Duodenal mucosa (tissue), 2 donors: Measurements from ENCODE around the gene DISP2.

Experiments
- H3K27ac ChIP-seq: one replicate; pipeline ENCODE4 v1.7.0; 2013; ENCODE audit warnings: low read depth, low read length
- H3K27me3 ChIP-seq, 2 donors: one replicate each; pipeline ENCODE4 v1.7.0; 2013; ENCODE audit warnings: low read length in 2 of 2, control low read depth in 1 of 2; ENCODE audit not compliant: insufficient read depth in 2 of 2, control insufficient read depth in 1 of 2
- H3K36me3 ChIP-seq, 2 donors: one replicate each; pipeline ENCODE4 v1.7.0; 2013; ENCODE audit warnings: low read length in 2 of 2, control low read depth in 1 of 2; ENCODE audit not compliant: insufficient read depth in 2 of 2, control insufficient read depth in 1 of 2
- H3K4me1 ChIP-seq, 2 donors: one replicate each; pipeline ENCODE4 v1.7.0; 2013; ENCODE audit warnings: low read length in 2 of 2, control low read depth in 1 of 2; ENCODE audit not compliant: insufficient read depth in 2 of 2, control insufficient read depth in 1 of 2
- H3K4me3 ChIP-seq, 2 donors: one replicate each; pipeline ENCODE4 v1.7.0; 2013; ENCODE audit warnings: low read length in 2 of 2, low read depth in 1 of 2
- H3K9ac ChIP-seq, 2 donors: one replicate each; pipeline ENCODE4 v1.7.0; 2013; ENCODE audit warnings: low read length in 2 of 2, low read depth in 1 of 2
- H3K9me3 ChIP-seq, 2 donors: one replicate each; pipeline ENCODE4 v1.7.0; 2013; ENCODE audit warnings: low read length in 2 of 2, control low read depth in 1 of 2; ENCODE audit not compliant: control insufficient read depth in 1 of 2

DISP2 gene

DNA sequence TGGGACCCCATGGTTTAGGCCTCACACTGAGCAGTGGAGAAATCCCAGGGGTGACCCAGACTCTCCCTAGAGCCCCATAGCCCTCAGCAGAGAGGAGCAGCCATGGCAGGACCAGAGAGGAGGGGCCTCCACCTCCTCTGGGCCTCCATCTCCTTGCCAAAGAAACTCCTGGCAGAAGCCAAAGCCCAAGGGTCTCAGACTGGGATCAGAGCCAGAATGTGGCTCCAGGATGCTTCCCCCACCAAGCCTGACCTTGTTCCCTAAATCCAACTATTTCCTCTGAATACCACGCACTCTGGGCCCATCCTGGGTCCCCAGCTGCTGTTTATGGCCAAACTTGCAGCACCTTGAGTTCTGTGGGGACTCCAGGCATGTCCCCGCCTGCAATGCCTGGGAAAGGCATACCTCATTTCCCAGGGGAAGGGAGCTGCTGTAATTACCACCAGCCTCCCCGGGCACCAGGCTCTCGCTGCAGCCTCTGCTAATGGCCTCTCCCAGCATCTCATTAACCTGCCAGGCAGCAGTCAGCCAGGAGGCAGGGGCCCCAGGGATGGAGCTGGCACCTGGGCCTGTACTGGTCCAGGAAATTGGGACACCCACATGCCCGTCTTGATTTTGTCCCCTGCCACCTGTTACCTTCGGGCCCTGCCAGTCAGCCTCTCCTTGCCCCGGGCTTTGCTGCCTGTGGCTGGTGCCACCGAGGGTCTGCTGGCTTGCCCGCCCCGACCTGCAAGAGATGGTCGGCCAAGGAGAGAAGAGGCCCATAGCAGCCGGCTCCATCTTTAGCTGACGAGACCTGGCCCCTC lies 21.9 kb upstream of the DISP2 start:
- Histone ChIP-seq H3K27me3 (no peaks in the 10 kb centered on the region), H3K36me3 (no peaks in the 10 kb centered on the region), H3K27ac (no peak overlapping the region), H3K4me1 (peaks cover 56 to 60% of the 10 kb centered on the region in 2 donors), H3K4me3 (no peak overlapping the region), H3K9ac (no peak overlapping the region), H3K9me3 (no peaks in the 10 kb centered on the region)

DNA sequence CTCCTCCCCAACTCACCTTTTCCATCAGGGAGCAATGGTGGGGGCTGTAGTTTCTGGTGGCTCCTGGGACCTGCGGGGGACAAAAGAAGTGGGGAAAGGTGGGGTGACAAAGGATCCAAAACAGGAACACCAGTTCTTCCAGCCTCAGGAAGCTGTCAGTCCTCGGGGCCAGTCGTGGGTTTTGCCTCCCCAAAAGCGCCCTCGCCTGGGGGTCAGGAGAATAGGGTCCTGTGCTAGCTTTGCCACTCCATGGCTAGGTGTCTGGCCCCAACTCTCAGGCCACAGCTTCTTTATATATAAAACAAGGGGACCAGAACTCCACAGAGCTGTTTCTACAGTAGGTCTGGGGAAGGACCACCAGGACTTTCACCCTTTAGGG lies 21.3 kb upstream of the DISP2 start:
- no peak overlapping the region for H3K9ac ChIP-seq
- H3K4me1 ChIP-seq: peaks cover 59 to 66% of the 10 kb centered on the region in 2 donors
- no peak overlapping the region for H3K4me3 ChIP-seq
- H3K27ac ChIP-seq: no peak overlapping the region
- no peaks in the 10 kb centered on the region for H3K27me3 ChIP-seq
- no peaks in the 10 kb centered on the region for H3K36me3 ChIP-seq
- no peaks in the 10 kb centered on the region for H3K9me3 ChIP-seq

DNA sequence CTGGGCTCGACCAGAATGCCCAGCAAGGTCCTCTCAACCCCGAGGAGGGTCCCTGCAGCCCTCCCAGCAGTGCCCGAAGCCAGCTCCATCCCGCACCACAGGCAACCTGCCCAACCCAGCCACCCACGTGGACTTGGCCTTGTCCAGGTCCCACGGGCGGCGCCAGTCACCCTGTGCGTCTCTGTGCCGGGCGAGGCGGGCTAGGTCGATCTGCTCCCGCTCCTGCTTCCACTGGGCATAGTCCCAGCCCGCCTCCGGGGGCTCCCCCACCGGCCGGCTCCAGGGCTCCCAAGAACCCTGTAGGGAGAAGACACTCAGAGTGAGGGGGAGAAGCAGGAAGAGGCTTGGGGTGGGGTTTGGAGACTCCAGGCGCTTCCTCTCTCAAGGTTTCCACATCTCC lies 20.4 kb upstream of the DISP2 start:
- Histone ChIP-seq H3K36me3 (no peaks in the 10 kb centered on the region), H3K27me3 (no peaks in the 10 kb centered on the region), H3K4me1 (peaks cover 62 to 66% of the 10 kb centered on the region in 2 donors), H3K4me3 (no peak overlapping the region), H3K9me3 (no peaks in the 10 kb centered on the region), H3K27ac (no peak overlapping the region), H3K9ac (peak overlapping the region; percentile 18 to 29)

DNA sequence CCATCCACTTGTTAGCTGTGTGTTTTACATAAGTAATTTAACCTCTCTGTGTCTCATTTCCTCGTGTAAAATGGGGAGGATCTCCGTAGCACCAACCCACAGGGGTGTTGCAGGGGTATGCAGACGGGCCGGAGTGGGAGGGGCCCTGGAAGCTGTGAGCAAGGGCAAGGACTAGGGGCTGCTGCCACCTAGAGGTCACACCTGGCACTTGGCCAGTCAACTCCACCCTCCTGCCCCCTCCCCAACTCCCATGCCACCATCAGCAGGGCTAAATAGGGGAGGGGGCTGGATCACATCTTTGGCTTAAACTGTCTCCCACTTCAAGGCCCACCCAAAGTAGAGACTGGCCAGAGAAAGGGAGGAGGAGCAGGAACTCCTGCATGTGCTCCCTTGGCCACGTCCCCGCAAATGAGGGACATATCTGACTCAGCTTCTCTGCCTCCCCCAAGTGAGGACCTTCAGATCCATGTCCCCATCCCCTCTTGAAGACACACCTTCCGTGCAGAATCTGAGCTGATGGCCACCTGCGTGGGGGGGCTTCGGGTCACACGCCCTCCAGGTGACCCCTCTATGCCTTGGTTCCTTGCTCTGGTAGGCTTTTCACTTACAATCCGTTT lies 19.9 kb upstream of the DISP2 start:
- H3K27ac ChIP-seq: no peak overlapping the region
- no peak overlapping the region for H3K4me3 ChIP-seq
- peak overlapping the region; percentile 18 to 29 for H3K9ac ChIP-seq
- no peaks in the 10 kb centered on the region for H3K9me3 ChIP-seq
- H3K36me3 ChIP-seq: no peaks in the 10 kb centered on the region
- peaks cover 68 to 69% of the 10 kb centered on the region in 2 donors for H3K4me1 ChIP-seq
- H3K27me3 ChIP-seq: no peaks in the 10 kb centered on the region

DNA sequence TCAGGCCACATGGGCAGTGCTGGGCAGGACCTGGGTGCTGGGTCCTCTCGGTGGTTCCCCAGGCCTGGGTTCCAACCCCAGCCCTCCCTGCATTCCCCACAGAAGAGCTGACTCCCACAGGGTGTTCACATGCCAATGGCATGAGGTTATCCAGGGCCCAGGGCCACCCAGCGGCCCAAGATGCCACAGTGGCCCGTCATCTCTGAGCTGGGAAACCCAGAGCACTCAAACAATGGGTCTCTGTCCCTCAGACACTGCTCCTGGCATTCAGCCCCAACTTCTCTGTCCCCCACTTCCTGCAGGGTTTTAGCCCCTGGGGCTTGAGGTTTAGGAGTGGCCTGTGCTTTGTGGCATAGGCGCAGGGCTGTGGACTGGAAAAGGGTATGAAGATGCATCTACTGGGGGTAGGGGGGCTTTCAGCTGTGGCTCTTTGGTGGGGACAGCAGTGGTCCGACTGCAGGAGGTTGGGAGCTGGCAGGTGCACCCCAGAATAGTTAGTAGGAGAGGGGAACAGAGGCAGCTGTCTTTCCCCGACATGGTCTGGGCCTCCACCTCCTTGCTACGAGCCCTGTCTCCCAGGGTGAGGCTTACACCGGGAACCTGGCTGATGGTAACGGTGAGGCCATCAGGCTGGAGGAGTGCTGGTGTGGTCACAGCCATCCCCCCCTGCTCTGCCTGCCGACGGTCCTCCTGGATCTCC lies 18.9 kb upstream of the DISP2 start:
- Histone ChIP-seq H3K4me1 (peaks cover 64% of the 10 kb centered on the region in 2 donors), H3K9me3 (no peaks in the 10 kb centered on the region), H3K36me3 (no peaks in the 10 kb centered on the region), H3K4me3 (peak overlapping the region in 1 of 2 donors; percentile 0), H3K27me3 (no peaks in the 10 kb centered on the region), H3K9ac (peak overlapping the region; percentile 58 to 79), H3K27ac (peak overlapping the region; percentile 5)

DNA sequence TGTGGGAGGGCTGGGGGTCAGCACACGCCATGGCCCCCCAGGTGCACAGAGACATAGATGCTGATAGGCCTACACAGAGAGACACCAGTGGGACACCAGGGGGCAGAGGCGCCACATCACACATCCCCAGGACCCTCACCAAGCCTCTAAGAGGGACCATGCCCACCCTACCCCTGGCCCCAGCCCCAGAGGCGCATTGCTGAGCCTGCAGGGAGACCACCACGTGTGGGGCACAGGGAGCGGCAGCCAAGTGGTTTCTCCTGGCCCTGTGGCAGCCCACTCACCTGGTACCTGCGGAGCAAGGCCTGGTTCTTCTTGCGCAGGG lies 18.4 kb upstream of the DISP2 start:
- H3K4me3 ChIP-seq: peak overlapping the region; percentile 52 to 60
- H3K9me3 ChIP-seq: no peaks in the 10 kb centered on the region
- H3K27me3 ChIP-seq: no peaks in the 10 kb centered on the region
- H3K27ac ChIP-seq: peak overlapping the region; percentile 80
- H3K36me3 ChIP-seq: no peaks in the 10 kb centered on the region
- H3K9ac ChIP-seq: peak overlapping the region; percentile 58 to 79
- H3K4me1 ChIP-seq: peaks cover 59 to 63% of the 10 kb centered on the region in 2 donors

DNA sequence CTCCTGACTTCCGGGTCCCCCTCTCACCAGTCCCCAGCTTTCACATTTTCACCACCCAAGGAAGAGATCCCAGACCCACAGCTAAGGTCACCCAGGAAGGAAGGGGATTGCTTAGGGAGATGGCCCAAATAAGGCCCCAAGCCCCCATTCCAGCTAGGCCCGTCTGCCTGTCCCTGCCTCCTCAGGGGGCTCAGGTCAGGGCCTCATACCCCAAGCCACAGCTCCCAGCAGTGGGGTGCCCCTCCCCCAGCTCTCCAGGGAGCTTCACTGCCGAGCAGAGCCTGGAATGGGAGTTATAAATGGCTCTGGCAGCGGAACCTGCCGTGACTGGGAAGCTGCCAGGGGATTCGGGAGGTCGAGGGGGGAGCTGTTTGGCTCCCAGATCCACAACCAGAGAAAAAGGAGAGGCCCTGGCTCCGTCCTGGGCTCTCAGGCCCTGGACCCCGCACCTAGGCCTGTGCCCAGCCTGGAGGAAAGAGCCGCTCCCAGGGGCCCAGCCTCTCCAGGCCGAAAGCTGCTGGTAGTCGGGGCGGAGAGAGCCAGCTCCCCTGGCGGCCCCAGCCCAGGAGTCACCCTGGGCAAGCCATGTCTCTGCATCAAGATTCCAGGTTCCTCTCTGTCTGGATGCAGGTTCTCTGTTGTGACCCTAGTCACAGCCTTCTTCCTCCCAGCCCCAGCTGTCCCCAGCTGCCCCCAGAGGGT lies 17.8 kb upstream of the DISP2 start:
- Histone ChIP-seq H3K4me1 (peaks cover 58 to 62% of the 10 kb centered on the region in 2 donors), H3K9me3 (no peaks in the 10 kb centered on the region), H3K9ac (peak overlapping the region; percentile 58 to 79), H3K27ac (peak overlapping the region; percentile 80), H3K27me3 (no peaks in the 10 kb centered on the region), H3K4me3 (peak overlapping the region; percentile 52 to 60), H3K36me3 (no peaks in the 10 kb centered on the region)

DNA sequence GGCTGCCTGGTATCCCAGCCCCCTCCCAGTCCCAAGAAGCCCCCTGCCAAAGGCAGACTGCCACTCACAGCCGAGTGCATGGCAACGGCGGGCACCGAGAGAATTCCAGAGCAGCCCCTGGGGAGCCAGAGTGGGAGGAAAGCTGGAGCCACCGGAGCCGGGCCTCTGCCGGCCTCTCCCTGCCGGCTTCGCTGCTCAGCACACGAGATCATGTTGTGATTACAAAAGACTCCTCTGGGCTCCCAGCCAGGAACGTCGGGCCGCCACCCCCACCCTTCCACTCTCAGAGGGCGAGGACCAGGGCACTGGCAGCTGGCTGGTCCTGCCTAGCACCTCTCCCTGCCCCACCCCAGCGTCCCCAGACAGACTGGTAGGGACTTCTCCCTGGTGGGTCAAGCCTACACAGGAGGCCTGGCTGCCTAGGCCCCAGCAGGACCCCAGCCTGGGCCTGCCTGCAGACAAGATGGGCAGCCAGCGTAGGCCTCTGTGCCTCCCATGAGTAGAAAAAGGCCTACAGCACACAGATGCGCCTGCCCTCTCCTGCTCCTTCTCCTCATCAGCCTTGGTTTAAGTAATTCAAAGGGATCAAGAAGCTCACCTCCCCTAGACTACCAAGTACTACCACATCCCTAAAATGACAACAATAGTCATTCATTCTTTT lies 17.1 kb upstream of the DISP2 start, which contains the start of gene CCDC9B:
Gene CCDC9B (minus strand): TSS at position 200 of the 661 bp plus-strand sequence. CDS start 120 bp downstream, at position 80.
- H3K9ac ChIP-seq: peak within 1 kb of the TSS; percentile 58 to 79
- H3K4me3 ChIP-seq: peak within 1 kb of the TSS; percentile 52 to 60
- peaks cover 59 to 65% of the 10 kb centered on the region in 2 donors for H3K4me1 ChIP-seq
- no peaks in the 10 kb centered on the region for H3K36me3 ChIP-seq
- H3K27me3 ChIP-seq: no peaks in the 10 kb centered on the region
- H3K27ac ChIP-seq: peak within 1 kb of the TSS; percentile 80
- no peaks in the 10 kb centered on the region for H3K9me3 ChIP-seq

DNA sequence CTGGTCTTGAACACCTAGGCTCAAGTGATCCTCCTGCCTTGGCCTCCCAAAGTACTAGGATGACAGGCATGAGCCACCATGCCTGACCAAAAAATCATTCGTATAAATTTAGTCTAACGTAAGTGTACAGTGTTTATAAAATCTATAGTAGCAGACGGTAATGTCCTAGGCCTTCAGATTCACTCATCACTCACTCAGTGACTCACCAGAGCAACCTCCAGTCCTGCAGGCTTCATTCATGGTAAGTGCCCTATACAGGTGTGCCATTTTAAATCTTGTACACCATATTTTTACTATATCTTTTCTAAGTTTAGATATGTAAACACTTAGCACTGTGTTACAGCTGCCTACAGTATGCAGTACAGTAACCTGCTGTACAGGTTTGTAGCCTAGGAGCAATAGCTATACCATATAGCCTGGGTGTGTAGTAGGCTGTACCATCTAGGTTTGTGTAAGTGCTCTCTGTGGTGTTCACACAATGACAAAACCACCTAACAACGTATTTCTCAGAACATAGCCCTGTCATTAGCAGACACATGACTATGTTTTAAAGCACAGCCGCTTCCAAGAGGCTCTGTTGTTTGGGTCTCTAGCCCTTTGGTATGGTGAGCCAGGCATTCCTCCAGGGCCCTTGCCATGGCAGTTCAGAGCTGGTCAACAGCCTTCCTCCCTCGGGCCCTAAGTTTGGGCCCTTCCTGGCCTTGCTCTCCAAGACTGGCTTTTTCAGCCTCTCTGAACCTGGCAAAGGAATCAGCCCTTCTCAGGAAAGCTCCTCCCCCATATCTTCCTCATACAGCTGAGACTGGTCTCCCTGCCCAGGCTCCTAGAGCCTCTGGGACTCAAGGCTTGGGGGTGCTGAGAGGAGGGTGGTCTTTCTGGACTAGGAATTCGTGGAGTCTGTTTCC lies 15.4 kb upstream of the DISP2 start:
- Histone ChIP-seq H3K4me1 (peaks cover 69 to 78% of the 10 kb centered on the region in 2 donors), H3K36me3 (no peaks in the 10 kb centered on the region), H3K27me3 (no peaks in the 10 kb centered on the region), H3K27ac (no peak overlapping the region), H3K4me3 (no peak overlapping the region), H3K9me3 (no peaks in the 10 kb centered on the region), H3K9ac (no peak overlapping the region)
